EH (cell line): Measurements from ENCODE around the gene PDZD7.
"Not testable (repeated sequence)": the region's sequence is repeated elsewhere in the genome, so short reads cannot be mapped to it uniquely, and the experiment has no call there.

Experiments used
- DNase-seq: peaks from one replicate; pipeline ENCODE4 v3.0.0-alpha.2; 2015; ENCODE audit warnings: low read depth

The PDZD7 gene

DNA sequence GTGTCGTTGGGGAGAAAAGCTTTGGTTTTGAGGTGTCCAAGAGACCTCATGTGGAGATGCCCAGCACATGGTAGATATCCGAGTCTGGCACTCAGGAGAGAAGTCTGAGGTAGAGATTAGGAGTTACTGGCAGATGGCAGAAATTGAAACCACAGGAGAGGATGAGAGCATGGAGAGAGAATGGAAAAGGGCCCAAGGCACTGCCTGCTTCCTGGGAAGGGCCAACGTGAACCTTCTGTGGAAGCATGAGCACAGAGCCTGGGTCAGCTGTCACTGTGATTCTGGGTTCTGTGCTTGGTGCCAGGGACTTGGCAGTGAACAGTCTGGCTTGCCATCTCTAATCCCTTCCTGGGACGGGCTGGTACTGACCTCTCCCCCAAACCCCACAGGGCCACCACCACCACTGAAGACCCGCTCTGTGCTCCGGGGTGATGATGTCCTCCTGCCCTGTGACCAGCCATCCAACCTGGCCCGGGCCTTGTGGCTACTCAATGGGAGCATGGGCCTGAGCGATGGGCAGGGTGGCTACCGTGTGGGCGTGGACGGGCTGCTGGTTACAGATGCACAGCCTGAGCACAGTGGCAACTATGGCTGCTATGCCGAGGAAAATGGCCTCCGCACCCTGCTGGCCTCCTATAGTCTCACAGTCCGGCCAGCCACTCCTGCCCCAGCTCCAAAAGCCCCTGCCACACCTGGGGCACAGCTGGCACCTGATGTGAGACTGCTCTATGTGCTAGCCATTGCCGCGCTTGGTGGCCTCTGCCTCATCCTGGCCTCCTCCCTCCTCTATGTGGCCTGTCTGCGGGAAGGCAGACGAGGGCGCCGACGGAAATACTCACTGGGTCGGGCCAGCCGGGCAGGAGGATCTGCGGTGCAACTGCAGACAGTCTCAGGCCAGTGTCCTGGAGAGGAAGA is 47.8 kb downstream of the PDZD7 start:
- DNase-seq: no peak

GRCh38 chr10:100981178-100981772 is 49.7 kb downstream of the PDZD7 start:
- no peak for DNase-seq

DNA sequence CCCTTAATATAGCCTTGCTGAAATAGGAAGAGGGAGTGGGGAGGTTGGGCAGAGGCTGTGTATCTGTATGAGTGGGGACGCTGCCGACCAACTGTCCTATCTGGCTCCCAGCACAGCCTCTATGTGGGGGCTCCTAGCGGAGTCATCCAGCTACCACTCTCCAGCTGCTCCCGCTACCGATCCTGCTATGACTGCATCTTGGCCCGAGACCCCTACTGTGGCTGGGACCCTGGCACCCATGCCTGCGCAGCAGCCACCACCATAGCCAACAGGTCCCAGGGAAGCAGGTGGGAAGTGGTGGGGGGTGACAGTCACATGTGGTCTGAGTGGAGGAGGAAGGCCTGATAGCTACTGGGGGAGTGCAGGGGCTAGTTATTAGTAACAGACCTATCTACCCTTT is 50.2 kb downstream of the PDZD7 start:
- DNase-seq: no peak

DNA sequence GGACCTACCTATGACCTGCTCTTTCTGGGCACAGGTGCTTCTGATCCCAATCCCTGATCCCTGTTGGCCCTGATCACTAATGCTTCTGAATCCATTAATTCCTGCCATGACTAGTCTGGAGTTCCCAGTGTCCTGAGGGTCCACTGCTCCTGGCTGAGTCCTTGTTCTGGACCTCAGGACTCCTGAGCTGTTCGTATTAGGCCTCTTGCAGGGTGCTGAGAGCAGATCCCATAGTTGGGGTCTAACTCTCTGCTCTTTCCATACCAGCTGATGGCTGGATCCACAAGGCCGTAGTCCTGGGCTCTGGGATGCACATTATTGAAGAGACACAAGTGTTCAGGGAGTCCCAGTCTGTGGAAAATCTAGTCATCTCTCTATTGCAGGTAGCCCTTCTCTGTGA is 50.6 kb downstream of the PDZD7 start:
- no peak for DNase-seq

DNA sequence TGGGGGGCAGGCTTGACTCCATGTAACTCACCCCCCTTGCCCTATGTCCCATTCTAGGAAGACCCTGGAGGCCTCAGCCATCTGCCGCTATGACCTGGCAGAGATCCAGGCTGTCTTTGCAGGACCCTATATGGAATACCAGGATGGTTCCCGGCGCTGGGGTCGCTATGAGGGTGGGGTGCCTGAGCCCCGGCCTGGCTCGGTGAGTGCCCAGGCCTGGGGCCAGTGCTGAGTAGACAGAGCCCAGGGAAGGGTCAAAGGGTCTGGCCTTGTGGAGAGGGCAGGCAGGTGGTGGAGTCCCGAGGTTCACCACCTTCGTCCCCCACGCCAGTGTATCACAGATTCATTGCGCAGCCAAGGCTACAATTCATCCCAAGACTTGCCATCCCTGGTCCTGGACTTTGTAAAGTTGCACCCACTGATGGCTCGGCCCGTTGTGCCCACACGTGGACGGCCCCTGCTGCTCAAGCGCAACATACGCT is 51.1 kb downstream of the PDZD7 start:
- DNase-seq: no peak

DNA sequence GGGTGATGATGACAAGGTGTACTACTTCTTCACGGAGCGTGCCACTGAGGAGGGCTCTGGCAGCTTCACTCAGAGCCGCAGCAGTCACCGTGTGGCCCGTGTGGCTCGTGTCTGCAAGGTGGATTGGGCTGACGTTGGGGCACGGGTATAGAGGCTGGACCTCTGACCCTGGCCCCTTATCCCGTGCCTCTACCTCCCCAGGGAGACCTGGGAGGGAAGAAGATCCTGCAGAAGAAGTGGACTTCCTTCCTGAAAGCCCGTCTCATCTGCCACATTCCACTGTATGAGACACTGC is 52.1 kb downstream of the PDZD7 start:
- no peak for DNase-seq

GRCh38 chr10:100978121-100978900 is 52.6 kb downstream of the PDZD7 start:
- DNase-seq: no peak

- DNase-seq: no peak
These were observed 53.5 kb downstream of the PDZD7 start for GRCh38 chr10:100977436-100977835.

- DNase-seq: no peak
These were observed 54.0 kb downstream of the PDZD7 start for GRCh38 chr10:100976906-100977305.

GRCh38 chr10:100975397-100975796 is 55.5 kb downstream of the PDZD7 start:
- DNase-seq: not testable (repeated sequence)

- no peak for DNase-seq
These were observed 57.9 kb downstream of the PDZD7 start for GRCh38 chr10:100972904-100973535.

DNA sequence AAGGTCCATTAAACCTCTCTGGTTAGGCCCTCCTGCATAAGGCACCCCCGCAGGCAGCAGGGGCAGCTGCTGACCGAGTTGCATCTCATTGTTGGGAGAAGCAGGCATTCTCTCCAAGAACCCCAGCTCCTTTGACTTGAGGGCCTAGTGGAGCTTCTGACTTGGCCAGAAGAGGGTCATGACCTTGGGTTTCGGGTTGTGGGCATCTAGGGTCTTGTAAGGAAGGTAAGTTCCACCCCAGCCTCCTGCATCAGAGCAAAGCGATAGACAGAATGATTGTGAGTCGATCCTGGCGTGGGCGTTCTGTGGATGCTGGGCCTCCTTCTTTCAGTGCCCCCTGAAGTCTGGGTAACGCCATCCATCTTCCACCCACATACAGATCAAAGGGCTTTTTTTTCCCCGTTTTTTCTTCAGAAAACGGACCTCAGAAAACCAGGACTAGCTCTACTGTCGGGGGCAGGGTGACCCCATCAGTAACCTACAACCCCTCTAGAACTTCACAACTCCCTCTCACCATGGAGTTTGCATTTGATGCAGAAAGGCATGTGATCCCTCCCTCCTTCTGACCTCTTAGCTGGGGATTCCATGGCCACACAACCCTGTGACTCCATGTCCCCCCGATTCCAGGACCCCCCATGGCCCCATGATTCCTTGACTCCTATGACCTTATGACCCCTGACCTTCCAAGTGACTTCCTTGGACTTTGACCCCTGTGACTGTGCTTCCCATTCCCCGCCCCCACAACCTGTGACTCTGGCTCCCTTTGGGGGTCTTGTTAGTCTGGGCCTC is 58.6 kb downstream of the PDZD7 start:
- DNase-seq: no peak

- DNase-seq: no peak
These were observed 59.8 kb downstream of the PDZD7 start for GRCh38 chr10:100970914-100971811.

DNA sequence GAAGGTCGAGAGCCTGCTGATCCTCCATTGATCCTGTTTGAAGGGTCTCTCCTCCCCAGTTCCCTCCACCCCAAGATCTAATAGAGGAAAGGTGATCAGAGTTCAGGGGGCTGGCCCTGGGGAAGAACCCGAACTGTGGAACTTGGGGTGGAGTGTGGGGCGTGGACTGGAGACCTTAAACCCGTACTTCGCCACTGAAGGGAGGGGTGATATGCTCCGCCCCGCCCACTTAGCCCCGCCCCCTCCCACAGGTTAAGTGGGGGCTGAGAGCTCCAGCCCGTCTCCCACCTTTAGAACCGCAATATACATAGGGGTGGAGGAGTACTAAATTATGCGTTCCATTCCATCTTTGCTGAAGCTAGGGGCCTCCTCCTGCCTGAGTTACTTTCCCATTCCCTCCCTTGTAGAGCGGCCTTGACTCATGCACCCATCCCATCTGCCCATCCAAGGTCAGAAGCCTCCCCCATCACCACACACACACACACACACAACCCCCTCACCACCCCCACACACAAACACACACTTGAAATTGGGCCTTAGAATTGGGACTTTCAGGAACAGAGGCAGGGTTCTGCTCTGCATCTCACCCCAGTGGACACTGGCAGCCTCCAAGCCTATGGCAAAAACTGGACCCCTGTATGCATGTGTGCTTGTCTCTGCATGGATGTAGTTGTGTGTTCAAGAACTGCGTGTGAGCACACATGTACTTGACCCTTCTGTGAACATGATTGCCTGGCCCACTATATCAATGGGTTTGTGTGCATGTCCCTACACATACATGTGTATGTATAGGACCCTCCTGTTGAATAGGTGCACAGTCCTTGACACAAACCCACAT is 60.6 kb downstream of the PDZD7 start:
- no peak for DNase-seq

DNA sequence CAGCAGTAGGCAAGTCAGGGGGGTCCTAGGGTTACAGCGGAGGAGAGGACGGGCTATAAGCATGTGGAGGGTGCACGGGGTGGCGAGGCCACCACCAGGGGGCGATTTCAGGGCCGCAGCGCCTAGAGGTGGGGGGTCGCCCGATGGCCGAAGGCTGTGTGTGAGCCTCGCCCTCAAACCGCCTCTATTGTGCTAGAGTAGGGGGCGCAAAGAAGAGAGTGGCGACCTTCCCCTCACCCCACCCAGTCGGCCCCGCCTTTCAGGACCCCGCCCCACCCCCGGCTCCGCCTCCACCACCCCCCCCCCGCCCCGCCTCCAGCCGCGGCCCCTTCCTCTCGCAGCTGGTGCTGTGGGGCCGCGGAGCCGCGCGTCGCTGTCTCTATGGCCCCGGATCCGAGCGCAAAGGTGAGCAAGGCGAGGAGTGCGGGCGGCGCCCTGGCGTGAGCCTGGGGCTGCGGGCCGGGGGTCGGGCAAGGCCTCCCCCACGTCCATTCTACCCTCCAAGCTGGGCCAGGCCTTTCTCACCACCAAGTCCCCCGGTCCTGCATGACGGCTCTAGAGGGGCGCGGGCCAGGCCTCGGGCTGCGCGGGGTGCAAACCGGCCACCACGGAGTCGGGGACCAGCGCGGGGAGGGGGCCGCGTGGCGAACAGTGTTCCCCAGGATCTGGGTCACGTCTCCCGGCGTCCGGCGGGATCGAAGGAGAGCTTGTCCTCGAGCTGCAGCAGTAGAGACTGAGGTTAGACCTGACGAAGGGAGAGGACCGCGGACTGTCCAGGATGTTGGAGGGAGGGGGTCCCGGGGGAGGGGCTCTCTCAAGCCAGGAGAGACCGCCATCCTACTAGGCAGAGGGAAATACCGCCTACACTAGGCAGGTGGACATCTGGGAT is 61.5 kb downstream of the PDZD7 start, which contains the start of gene SEMA4G:
SEMA4G (plus strand) TSS at position 318 of the 889 bp plus-strand sequence. CDS start 3,409 bp downstream, outside the sequence.
- peak; percentile 40 for DNase-seq

GRCh38 chr10:100968863-100969186 is 62.1 kb downstream of the PDZD7 start:
- no peak for DNase-seq

- DNase-seq: no peak
These were observed 62.7 kb downstream of the PDZD7 start for GRCh38 chr10:100968062-100968736.

- DNase-seq: no peak
These were observed 63.6 kb downstream of the PDZD7 start for GRCh38 chr10:100967332-100967731.
